Small intestine (tissue), 7 donors: ENCODE results near the gene RAB8A. TPM values are rescaled to one million over a fixed set of nuclear protein-coding genes. Genes with fewer than 3 reads are reported as not detected.
A peak's percentile ranks its signal among the peaks of the same experiment; 100 is the strongest.
"Not testable (repeated sequence)": the region's sequence is repeated elsewhere in the genome, so short reads cannot be mapped to it uniquely, and the experiment has no call there.

Experiments
- DNase-seq, 2 donors: peaks; one replicate each; pipeline versions ENCODE4 v3.0.0 to v3.0.0-alpha.2; 2013
- FAIRE-seq: peaks from 2 replicates; lab custom pipeline; 2012; peaks lifted over from hg19 to GRCh38; lab: Jason Lieb, UNC
- H3K27ac ChIP-seq, 3 donors: one replicate each; pipeline ENCODE4 v1.5.1; 2013; ENCODE audit warnings: low read length in 2 of 3, mild to moderate bottlenecking in 2 of 3, control low read depth in 1 of 3, inconsistent platforms in 1 of 3, low read depth in 1 of 3, moderate library complexity in 1 of 3
- H3K27me3 ChIP-seq, 3 donors: one replicate each; pipeline ENCODE4 v1.6.1; 2013; ENCODE audit warnings: low read length in 3 of 3, inconsistent platforms in 1 of 3; ENCODE audit not compliant: control insufficient read depth in 3 of 3, insufficient read depth in 3 of 3
- H3K36me3 ChIP-seq, 3 donors: one replicate each; pipeline ENCODE4 v1.6.1; 2013; ENCODE audit warnings: low read length in 3 of 3, inconsistent platforms in 1 of 3, low read depth in 1 of 3, mild to moderate bottlenecking in 1 of 3, moderate library complexity in 1 of 3; ENCODE audit not compliant: control insufficient read depth in 3 of 3, insufficient read depth in 2 of 3
- H3K4me1 ChIP-seq, 3 donors: one replicate each; pipeline ENCODE4 v1.6.1; 2013; ENCODE audit warnings: low read length in 2 of 3, inconsistent platforms in 1 of 3, low read depth in 1 of 3, mild to moderate bottlenecking in 1 of 3, moderate library complexity in 1 of 3; ENCODE audit not compliant: control insufficient read depth in 3 of 3, insufficient read depth in 2 of 3
- H3K4me3 ChIP-seq, 3 donors: one replicate each; pipeline ENCODE4 v1.5.1; 2013; ENCODE audit warnings: low read length in 3 of 3, control low read depth in 1 of 3, inconsistent platforms in 1 of 3, low read depth in 1 of 3, mild to moderate bottlenecking in 1 of 3, moderate library complexity in 1 of 3
- H3K9me3 ChIP-seq, 2 donors: one replicate each; pipeline ENCODE4 v1.6.1; 2013; ENCODE audit warnings: low read depth in 1 of 2, low read length in 1 of 2; ENCODE audit not compliant: control insufficient read depth in 2 of 2, insufficient read depth in 1 of 2
- WGBS, 3 donors: extraction: QIAGEN DNeasy Blood & Tissue Kit; methylation state at CpG; one replicate each; pipeline ENCODE4 v1.1.7; 2013; 5-methylcytosine and 5-hydroxymethylcytosine counted together
- polyA plus RNA-seq, 4 donors: library from polyadenylated mRNA; stranded (reverse) in 3 of 4; unstranded in 1 of 4; fragments of 200-250 nt in 3 of 4; fragments of 120-200 nt in 1 of 4; gene quantifications; one replicate each; pipeline versions ENCODE4 v1.2.1 to v1.2.3, GENCODE V29; 2013
- donor health status: healthy with polysubstance abuse.
- donor health status: control.
- donor health status: control.
- donor health status: Bipolar disorder and iron deficiency.
- donor health status: healthy.

The RAB8A gene
- polyA plus RNA-seq, 4 donors: 58.0 to 107 (median 80.8) TPM

GRCh38 chr19:16085115-16085514 lies 26.6 kb upstream of the RAB8A start:
- Histone ChIP-seq H3K27me3 (no peaks in the 10 kb centered on the region), H3K4me3 (no peak overlapping the region), H3K36me3 (peaks cover 7 to 96% (median 18%) of the 10 kb centered on the region in 3 donors), H3K27ac (peak overlapping the region in 1 of 3 donors; percentile 34), H3K9me3 (no peaks in the 10 kb centered on the region), H3K4me1 (peaks cover 0 to 25% (median 6%) of the 10 kb centered on the region in 3 donors)
- FAIRE-seq (no peak), DNase-seq (no peak)
- 68 to 85% (median 80%) methylated on average over 6 of the region's 6 CpGs for WGBS, 3 donors

DNA sequence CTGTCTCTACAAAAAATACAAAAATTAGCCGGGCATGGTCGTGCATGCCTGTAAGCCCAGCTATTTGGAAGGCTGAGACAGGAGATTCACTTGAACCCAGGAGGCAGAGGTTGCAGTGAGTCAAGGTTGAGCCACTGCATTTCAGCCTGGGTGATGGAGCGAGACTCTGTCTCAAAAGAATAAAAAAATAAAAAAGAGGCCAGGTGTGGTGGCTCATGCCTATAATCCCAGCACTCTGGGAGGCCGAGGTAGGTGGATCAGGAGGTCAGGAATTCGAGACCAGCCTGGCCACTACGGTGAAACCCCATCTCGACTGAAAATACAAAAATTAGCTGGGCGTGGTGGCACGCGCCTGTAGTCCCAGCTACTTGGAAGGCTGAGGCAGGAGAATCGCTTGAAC lies 24.3 kb upstream of the RAB8A start:
- H3K4me3 ChIP-seq, H3K9me3 ChIP-seq, FAIRE-seq, H3K27me3 ChIP-seq, DNase-seq, H3K27ac ChIP-seq: not testable (repeated sequence)
- Histone ChIP-seq H3K36me3 (peaks cover 16 to 98% (median 22%) of the 10 kb centered on the region in 3 donors), H3K4me1 (peaks cover 0 to 25% (median 2%) of the 10 kb centered on the region in 3 donors)
- 63 to 82% (median 74%) methylated on average over 10 to 11 of the region's 11 CpGs for WGBS, 3 donors

DNA sequence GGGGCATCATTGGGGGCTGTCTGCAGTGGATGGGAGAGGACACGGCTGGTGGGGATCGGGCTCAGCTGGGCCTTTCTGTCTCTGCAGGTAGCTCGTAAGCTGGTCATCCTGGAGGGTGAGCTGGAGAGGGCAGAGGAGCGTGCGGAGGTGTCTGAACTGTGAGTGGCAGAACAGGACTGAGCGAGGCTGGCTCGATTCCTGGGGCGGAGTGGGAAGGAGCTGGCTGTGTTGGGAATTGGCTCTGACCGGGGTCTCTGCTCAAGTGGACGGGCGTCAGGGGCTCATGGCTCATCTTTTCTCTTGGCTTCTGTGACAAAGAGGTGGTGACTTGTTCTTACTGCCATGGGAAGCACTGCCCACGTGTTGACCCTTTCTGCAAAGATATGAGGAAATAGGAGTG lies 23.7 kb upstream of the RAB8A start:
- Histone ChIP-seq H3K4me1 (peaks cover 0 to 25% (median 2%) of the 10 kb centered on the region in 3 donors), H3K9me3 (no peaks in the 10 kb centered on the region), H3K27me3 (no peaks in the 10 kb centered on the region), H3K27ac (peak overlapping the region; percentile 18 to 92 (median 78)), H3K36me3 (peaks cover 19 to 98% (median 22%) of the 10 kb centered on the region in 3 donors), H3K4me3 (no peak overlapping the region)
- DNase-seq (no peak), FAIRE-seq (no peak)
- 26 to 59% (median 42%) methylated on average over 12 of the region's 12 CpGs for WGBS, 3 donors

DNA sequence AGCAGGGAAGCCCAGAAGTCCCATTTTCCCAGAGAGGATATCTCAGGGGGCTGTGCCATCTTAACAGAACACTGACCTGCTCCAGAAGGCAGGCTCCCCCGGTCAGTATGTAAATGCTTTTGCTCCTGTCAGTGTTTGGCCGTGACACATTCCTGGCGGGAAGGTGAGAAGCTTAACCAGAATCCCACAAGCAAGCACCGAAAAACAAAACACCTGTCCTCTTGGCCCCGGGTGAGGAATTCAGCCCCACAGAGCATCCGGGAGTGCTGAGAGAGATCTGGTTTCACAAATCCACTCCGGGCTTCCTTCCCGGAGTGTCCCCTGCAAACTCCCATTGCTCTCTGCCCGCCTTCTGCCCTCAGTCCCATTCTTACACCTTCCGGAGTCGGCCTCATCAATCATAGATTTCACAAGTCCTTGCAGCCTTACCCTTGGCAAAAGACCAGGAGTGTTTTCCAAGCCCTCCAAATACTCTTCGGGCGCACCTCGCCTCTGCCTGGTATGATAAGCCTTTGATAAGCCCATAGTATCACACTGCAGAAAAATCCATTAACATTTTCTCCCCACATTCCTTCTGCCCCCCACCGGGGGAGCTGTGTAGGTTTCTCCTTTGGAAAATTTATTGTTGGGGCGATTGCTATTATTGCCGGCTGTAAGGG lies 23.2 kb upstream of the RAB8A start:
- Histone ChIP-seq H3K36me3 (peaks cover 21 to 98% (median 26%) of the 10 kb centered on the region in 3 donors), H3K27me3 (no peaks in the 10 kb centered on the region), H3K4me1 (peaks cover 0 to 25% (median 2%) of the 10 kb centered on the region in 3 donors), H3K27ac (peak overlapping the region; percentile 42 to 92 (median 78)), H3K9me3 (no peaks in the 10 kb centered on the region), H3K4me3 (no peak overlapping the region)
- 17 to 52% (median 37%) methylated on average over 17 of the region's 17 CpGs for WGBS, 3 donors
- DNase-seq (peak in 1 of 2 donors; percentile 88), FAIRE-seq (no peak)

GRCh38 chr19:16089010-16089846 lies 22.5 kb upstream of the RAB8A start:
- Histone ChIP-seq H3K36me3 (peaks cover 17 to 98% (median 26%) of the 10 kb centered on the region in 3 donors), H3K27me3 (no peaks in the 10 kb centered on the region), H3K27ac (peak overlapping the region; percentile 42 to 92 (median 78)), H3K4me3 (no peak overlapping the region), H3K4me1 (peaks cover 0 to 30% (median 2%) of the 10 kb centered on the region in 3 donors), H3K9me3 (no peaks in the 10 kb centered on the region)
- DNase-seq: peak; percentile 67 to 85
- WGBS, 3 donors: 23 to 53% (median 35%) methylated on average over 10 of the region's 10 CpGs
- FAIRE-seq: no peak

DNA sequence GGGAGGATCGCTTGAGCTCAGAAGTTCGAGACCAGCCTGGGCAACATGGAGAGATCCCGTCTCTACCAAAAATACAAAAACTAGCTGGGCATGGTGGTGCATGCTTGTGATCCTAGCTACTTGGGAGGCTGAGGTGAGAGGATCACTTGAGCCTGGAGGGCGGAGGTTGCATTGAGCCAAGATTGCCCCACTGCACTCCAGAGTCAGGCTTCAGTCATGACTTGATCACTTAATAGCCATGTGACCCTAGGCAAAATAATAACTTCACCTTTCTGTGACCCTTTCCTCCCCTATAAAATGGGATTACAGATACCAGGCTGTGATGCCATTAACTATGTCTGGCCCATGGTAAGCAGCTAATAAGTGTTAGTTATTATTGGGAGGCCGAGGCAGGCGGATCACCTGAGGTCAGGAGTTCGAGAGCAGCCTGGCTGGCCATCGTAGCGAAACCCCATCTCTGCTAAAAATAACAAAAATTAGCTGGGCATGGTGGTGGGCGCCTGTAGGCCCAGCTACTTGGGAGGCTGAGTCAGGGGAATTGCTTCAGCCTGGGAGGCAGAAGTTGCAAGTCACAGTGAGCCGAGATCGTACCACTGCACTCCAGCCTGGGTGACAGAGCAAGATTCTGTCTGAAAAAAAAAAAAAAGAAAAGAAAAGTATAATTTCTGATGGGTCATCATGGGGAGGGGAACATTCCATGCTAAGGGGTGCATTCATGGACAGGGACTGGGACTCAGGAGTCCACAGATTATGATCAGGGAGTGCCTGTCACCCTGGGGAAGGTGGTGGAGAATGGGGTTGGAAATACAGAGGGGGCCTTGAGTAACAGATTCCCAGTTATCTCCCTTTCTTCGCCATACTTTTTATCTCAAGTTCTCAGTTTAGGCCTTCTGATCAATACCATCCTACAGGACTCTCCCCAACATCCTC lies 19.9 kb upstream of the RAB8A start:
- no peaks in the 10 kb centered on the region for H3K9me3 ChIP-seq
- no peak for DNase-seq
- no peaks in the 10 kb centered on the region for H3K27me3 ChIP-seq
- H3K36me3 ChIP-seq: peaks cover 21 to 95% (median 23%) of the 10 kb centered on the region in 3 donors
- peaks cover 0 to 30% (median 0%) of the 10 kb centered on the region in 3 donors for H3K4me1 ChIP-seq
- H3K27ac ChIP-seq: no peak overlapping the region
- no peak for FAIRE-seq
- 95 to 99% (median 96%) methylated on average over 13 of the region's 13 CpGs for WGBS, 3 donors
- H3K4me3 ChIP-seq: no peak overlapping the region

GRCh38 chr19:16094360-16095070 lies 17.2 kb upstream of the RAB8A start:
- H3K27ac ChIP-seq: peak overlapping the region in 2 of 3 donors; percentile 9 to 61
- 72 to 78% (median 73%) methylated on average over 10 of the region's 10 CpGs for WGBS, 3 donors
- DNase-seq: no peak

More at GRCh38 chr19:16094360-16095070, 17.2 kb upstream of the RAB8A start:
- no peak for FAIRE-seq
- H3K4me3 ChIP-seq: no peak overlapping the region
- peaks cover 0 to 22% (median 0%) of the 10 kb centered on the region in 3 donors for H3K4me1 ChIP-seq
- peaks cover 20 to 87% (median 27%) of the 10 kb centered on the region in 3 donors for H3K36me3 ChIP-seq
- no peaks in the 10 kb centered on the region for H3K9me3 ChIP-seq
- H3K27me3 ChIP-seq: no peaks in the 10 kb centered on the region
